Mucosa of rectum (tissue), 2 donors: Measurements from ENCODE around the gene ST3GAL3.

Source experiments
- H3K27ac ChIP-seq, 2 donors: one replicate each; pipeline ENCODE4 v1.7.0; 2013; ENCODE audit warnings: inconsistent platforms in 2 of 2, low read depth in 2 of 2, low read length in 2 of 2
- H3K27me3 ChIP-seq, 2 donors: one replicate each; pipeline ENCODE4 v1.7.0; 2013; ENCODE audit warnings: low read length in 2 of 2; ENCODE audit not compliant: control insufficient read depth in 2 of 2, insufficient read depth in 2 of 2
- H3K36me3 ChIP-seq, 2 donors: one replicate each; pipeline ENCODE4 v1.7.0; 2013; ENCODE audit warnings: low read length in 2 of 2; ENCODE audit not compliant: control insufficient read depth in 2 of 2, insufficient read depth in 2 of 2
- H3K4me1 ChIP-seq, 2 donors: one replicate each; pipeline ENCODE4 v1.7.0; 2013; ENCODE audit warnings: low read length in 2 of 2, mild to moderate bottlenecking in 1 of 2; ENCODE audit not compliant: control insufficient read depth in 2 of 2, insufficient read depth in 2 of 2
- H3K4me3 ChIP-seq, 2 donors: one replicate each; pipeline ENCODE4 v1.7.0; 2013; ENCODE audit warnings: low read length in 2 of 2
- H3K9ac ChIP-seq, 2 donors: one replicate each; pipeline ENCODE4 v1.7.0; 2013; ENCODE audit warnings: low read length in 2 of 2, low read depth in 1 of 2, mild to moderate bottlenecking in 1 of 2
- H3K9me3 ChIP-seq, 2 donors: one replicate each; pipeline ENCODE4 v1.7.0; 2013; ENCODE audit warnings: low read length in 2 of 2; ENCODE audit not compliant: control insufficient read depth in 2 of 2
- donor health status: healthy.
- donor health status: Normal muscosa, but diverticular disease.

Gene ST3GAL3, protein sequence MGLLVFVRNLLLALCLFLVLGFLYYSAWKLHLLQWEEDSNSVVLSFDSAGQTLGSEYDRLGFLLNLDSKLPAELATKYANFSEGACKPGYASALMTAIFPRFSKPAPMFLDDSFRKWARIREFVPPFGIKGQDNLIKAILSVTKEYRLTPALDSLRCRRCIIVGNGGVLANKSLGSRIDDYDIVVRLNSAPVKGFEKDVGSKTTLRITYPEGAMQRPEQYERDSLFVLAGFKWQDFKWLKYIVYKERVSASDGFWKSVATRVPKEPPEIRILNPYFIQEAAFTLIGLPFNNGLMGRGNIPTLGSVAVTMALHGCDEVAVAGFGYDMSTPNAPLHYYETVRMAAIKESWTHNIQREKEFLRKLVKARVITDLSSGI

DNA sequence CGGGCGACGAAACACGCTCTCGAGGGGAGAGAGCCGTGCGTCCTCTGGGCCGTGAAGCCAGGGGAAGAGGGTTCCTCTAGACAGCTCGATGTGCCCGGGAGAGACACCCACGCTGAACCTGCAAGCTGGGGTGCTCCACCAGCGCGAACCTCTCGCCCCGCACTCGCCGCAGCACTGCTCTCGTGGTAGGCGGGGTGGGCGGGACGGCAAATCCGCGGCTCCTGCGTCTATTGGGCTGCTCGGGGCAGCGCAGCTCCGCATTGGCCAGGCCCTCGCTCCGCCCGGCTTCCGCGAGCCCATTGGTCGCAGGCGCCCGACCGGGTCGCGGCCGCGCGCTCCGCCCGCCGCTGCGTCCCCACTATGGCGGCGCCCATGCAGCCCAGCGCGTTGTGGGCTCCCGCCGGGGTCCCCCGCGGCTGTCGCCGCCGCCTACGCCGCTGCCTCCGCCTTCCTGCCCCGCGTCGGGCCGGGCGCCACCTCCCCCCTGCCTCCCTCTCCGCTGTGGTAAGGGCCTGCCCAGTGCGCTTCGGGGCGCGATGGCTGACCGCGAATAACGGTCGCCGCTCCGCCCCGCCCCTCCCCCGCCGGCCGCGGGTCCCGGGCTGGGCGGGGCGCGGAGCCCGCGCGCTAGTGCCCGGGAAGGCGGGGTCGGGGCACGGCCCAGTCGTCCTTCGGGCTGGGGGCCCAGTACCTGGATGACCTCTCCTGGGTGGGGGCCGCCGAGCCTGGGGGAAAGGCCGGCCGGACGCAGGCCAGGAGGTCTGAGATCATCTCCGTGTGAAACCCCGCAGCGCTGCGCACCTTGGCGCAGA, at the start of gene ST3GAL3:
Gene ST3GAL3, plus strand, starts transcription at position 347 of the 812 bp plus-strand sequence. CDS start 28,727 bp downstream, outside the sequence.
- peak within 1 kb of the TSS; percentile 67 to 72 for H3K9ac ChIP-seq
- H3K4me1 ChIP-seq = peaks cover 9 to 14% of the 10 kb centered on the region in 2 donors
- peak within 1 kb of the TSS; percentile 78 to 85 for H3K4me3 ChIP-seq
- H3K36me3 ChIP-seq = peaks cover 21 to 26% of the 10 kb centered on the region in 2 donors
- no peaks in the 10 kb centered on the region for H3K27me3 ChIP-seq
- H3K27ac ChIP-seq = peak within 1 kb of the TSS in 1 of 2 donors; percentile 58
- no peaks in the 10 kb centered on the region for H3K9me3 ChIP-seq

DNA sequence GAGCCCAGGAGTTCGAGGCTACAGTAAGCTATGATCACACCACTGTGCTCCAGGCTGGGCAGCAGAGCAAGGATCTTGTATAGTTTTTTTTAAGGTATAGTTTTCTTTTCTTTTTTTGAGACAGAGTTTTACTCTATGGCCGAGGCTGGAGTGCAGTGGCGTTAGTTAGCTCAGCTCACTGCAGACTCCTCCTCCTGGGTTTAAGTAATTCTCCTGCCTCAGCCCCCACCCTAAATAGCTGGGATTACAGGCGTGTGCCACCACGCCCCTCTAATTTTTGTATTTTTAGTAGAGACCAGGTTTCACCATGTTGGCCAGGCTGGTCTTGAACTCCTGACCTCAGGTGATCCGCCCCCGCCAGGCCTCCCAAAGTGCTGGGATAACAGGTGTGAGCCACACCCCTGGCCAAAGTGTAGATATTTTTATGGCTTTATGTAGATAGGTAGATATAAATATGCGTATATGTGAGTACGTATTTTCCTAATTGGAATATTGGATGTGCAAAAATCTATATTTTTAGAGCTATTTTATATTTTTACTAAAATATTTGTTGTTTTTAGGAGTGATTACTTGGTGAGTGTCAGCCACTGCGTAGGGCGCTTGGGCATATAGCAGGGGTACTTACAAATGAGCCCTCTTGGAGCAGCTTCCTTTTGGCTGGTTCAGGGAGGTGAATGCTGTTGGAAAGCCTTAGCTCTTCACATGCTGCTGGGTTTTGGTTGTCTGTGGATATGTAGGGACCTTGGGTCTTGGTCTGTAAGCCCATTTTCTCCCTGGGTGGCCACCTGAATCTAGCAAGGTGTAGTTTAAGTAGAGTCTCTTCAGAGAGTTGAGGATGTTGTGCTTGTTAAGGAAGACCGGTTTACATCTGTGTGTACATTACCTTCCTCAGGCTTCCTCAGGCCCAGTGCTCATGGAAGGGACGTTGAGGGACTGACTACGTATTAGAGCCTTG, 47.8 kb upstream of the ST3GAL3 start:
- H3K36me3 ChIP-seq = peaks cover 54 to 72% of the 10 kb centered on the region in 2 donors
- H3K4me1 ChIP-seq = peaks cover 0 to 3% of the 10 kb centered on the region in 2 donors
- H3K27me3 ChIP-seq = no peaks in the 10 kb centered on the region
- no peak overlapping the region for H3K4me3 ChIP-seq
- H3K9me3 ChIP-seq = no peaks in the 10 kb centered on the region
- no peak overlapping the region for H3K9ac ChIP-seq
- H3K27ac ChIP-seq = no peak overlapping the region

DNA sequence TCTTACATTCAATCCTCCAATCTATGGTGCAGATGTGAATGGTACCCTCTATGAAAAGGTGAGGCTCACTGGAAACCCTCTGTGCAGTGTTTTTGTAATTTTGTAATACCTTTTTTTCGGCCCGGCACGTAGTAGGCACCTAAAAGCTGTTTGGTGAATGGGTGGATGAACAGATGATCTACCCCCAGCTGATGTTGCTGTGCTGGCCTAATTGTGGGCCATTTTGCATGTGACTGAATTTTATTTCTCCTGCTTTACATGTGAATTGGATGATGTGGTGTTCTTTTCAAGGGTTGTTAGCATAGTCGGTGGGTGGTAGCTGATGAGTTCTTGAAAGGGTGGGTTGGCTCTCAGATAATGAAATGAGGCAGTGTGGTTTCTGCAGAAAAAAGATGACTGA, 47.0 kb upstream of the ST3GAL3 start:
- no peak overlapping the region for H3K9ac ChIP-seq
- H3K4me1 ChIP-seq = peaks cover 0 to 3% of the 10 kb centered on the region in 2 donors
- no peaks in the 10 kb centered on the region for H3K27me3 ChIP-seq
- H3K27ac ChIP-seq = no peak overlapping the region
- no peak overlapping the region for H3K4me3 ChIP-seq
- H3K36me3 ChIP-seq = peaks cover 54 to 74% of the 10 kb centered on the region in 2 donors
- no peaks in the 10 kb centered on the region for H3K9me3 ChIP-seq

DNA sequence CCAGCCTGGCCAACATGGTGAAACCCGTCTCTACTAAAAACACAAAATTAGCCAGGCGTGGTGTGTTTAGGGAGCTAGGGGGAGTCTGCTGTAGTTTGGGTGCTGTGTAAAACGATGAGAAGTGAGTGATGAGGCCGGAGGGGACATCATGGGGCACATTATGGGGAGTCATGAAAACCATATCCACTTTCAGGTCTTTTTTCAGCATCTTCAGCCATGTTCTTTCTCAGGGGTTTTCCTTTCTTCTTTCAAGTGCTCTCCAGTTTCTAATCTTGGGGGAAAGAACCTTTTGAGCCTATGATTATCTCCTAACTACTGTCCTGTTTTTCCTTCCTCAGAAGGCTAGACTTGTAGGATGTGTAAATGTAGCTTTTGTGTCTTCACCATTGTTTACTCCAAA, 43.0 kb upstream of the ST3GAL3 start:
- Histone ChIP-seq H3K27me3 (no peaks in the 10 kb centered on the region), H3K4me1 (peaks cover 0 to 3% of the 10 kb centered on the region in 2 donors), H3K9me3 (no peaks in the 10 kb centered on the region), H3K36me3 (peaks cover 84 to 88% of the 10 kb centered on the region in 2 donors), H3K27ac (no peak overlapping the region), H3K4me3 (no peak overlapping the region), H3K9ac (no peak overlapping the region)

DNA sequence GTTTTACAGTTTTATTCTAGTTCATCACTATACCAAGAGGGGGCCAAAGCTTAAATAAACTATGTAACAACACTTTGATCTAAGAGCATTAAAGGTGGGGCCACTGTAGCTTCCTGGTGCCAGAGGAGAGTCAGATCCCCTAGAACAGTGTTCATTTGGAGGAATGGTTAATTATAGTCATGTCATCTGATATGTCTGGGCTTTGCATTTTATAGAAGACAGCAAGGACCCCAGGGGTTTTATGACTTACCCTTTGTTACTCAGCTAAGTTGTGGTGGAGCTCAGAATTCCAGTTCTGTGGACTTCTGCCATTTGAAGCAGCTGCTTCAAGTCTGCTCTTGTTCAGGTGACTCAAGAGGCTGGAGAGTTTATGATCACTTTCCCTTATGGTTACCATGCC, 40.7 kb upstream of the ST3GAL3 start:
- H3K4me3 ChIP-seq = no peak overlapping the region
- no peak overlapping the region for H3K9ac ChIP-seq
- no peak overlapping the region for H3K27ac ChIP-seq
- H3K9me3 ChIP-seq = no peaks in the 10 kb centered on the region
- H3K4me1 ChIP-seq = no peaks in the 10 kb centered on the region
- peaks cover 89 to 90% of the 10 kb centered on the region in 2 donors for H3K36me3 ChIP-seq
- H3K27me3 ChIP-seq = no peaks in the 10 kb centered on the region

DNA sequence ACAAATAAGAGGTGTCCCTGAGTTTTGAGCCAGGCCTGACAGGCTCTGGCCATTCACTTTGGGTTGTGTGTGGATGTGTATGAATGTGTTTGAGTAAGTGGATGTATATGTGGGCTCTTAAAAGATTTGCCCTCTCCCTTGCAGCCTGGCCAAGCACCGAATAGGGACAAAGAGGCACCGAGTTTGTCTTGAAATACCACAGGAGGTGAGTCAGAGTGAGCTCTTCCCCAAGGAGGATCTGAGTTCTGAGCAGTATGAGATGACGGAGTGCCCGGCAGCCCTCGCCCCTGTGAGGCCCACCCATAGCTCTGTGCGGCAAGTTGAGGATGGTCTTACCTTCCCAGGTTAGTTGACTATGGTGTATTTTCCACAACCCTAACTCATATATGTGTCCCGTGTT, 38.4 kb upstream of the ST3GAL3 start:
- Histone ChIP-seq H3K27me3 (no peaks in the 10 kb centered on the region), H3K4me3 (no peak overlapping the region), H3K27ac (no peak overlapping the region), H3K9ac (no peak overlapping the region), H3K4me1 (no peaks in the 10 kb centered on the region), H3K36me3 (peaks cover 87% of the 10 kb centered on the region in 2 donors), H3K9me3 (no peaks in the 10 kb centered on the region)

DNA sequence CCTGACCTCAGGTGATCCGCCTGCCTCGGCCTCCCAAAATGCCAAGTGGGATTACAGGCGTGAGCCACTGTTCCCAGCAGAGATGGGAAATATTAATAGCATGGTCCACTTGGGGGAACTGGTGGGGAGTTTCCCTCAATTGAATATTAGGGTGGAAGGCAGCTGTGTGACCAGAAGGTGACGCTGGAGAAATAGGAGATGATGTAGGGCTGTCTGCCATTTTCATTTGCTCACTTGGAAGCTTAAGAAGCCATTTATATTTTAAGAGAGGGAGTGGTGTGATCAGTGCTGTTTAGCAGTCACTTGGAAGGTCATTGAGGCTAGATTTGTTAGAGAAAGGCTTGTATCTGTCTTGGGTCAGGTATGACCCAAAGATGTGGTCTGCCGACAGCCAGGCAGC, 37.5 kb upstream of the ST3GAL3 start:
- H3K4me3 ChIP-seq = no peak overlapping the region
- H3K27me3 ChIP-seq = no peaks in the 10 kb centered on the region
- H3K36me3 ChIP-seq = peaks cover 82 to 85% of the 10 kb centered on the region in 2 donors
- no peak overlapping the region for H3K27ac ChIP-seq
- H3K4me1 ChIP-seq = no peaks in the 10 kb centered on the region
- H3K9ac ChIP-seq = no peak overlapping the region
- no peaks in the 10 kb centered on the region for H3K9me3 ChIP-seq

DNA sequence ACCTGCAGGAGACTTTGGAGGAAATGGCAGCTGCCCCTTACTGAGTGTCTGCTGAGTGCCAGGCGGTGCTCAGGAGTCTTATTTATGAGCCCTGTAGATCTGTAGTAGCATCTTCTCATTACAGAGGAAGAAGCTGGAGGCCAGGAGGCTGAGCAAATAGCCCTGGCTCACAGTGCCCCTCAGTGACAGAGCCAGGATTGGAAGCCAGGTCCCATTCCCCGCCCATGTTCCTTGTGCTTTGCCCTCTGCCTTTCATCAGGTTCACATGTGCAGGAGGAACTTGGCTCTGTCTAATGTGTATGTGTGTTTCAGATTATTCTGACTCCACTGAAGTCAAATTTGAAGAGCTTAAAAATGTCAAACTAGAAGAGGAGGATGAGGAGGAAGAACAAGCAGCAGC, 36.1 kb upstream of the ST3GAL3 start:
- H3K27ac ChIP-seq = no peak overlapping the region

DNA sequence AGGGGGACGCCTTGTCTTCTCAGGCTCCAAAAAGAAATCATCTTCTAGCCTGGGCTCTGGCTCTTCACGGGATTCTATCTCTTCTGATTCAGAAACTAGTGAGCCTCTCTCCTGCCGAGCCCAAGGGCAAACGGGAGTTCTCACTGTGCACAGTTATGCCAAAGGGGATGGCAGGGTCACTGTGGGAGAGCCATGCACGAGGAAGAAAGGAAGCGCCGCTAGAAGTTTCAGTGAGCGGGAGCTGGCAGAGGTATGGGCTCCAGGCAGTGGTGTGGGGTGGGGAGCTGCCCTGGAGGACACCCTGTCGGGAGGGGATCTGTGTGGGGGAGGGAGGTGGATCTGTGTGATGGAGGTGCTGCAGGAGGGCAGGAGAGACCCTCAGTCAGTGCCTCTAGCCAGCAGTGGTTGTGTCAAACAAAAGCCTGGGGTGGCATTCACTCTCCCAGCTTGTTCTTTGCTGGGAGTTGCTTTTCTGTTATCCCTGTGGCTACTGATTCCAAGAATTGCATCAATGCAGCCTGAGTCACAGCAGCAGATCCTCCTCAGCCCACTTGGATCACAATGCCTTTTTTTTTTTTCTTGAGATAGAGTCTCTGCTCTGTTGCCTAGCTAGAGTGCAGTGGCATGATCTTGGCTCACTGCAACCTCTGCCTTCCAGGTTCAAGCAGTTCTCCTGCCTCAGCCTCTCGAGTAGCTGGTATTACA, 35.6 kb upstream of the ST3GAL3 start:
- no peaks in the 10 kb centered on the region for H3K27me3 ChIP-seq
- H3K4me3 ChIP-seq = no peak overlapping the region
- H3K9ac ChIP-seq = no peak overlapping the region
- H3K4me1 ChIP-seq = no peaks in the 10 kb centered on the region
- peaks cover 70 to 74% of the 10 kb centered on the region in 2 donors for H3K36me3 ChIP-seq
- no peak overlapping the region for H3K27ac ChIP-seq
- H3K9me3 ChIP-seq = no peaks in the 10 kb centered on the region

More for the DNA sequence above, 36.1 kb upstream of the ST3GAL3 start:
- Histone ChIP-seq H3K9ac (no peak overlapping the region), H3K4me3 (no peak overlapping the region), H3K4me1 (no peaks in the 10 kb centered on the region), H3K36me3 (peaks cover 76 to 79% of the 10 kb centered on the region in 2 donors), H3K27me3 (no peaks in the 10 kb centered on the region), H3K9me3 (no peaks in the 10 kb centered on the region)
